A673 (cell line): ENCODE measurements around the gene CXCR3. TPM values are rescaled to one million over a fixed set of nuclear protein-coding genes. Genes with fewer than 3 reads are reported as not detected.

Experiments used
- Bru-seq: library from RNA; stranded (reverse); fragments of 400-500 nt; gene quantifications from one replicate; lab custom pipeline; 2021; lab: Mats Ljungman, UMichigan
- BruChase-seq, 2 experiments: library from RNA; stranded (reverse); fragments of 400-500 nt; gene quantifications; one replicate each; lab custom pipeline; 2021; lab: Mats Ljungman, UMichigan
- BruUV-seq: library from RNA; stranded (reverse); fragments of 400-500 nt; replicated peaks from 2 replicates; lab custom pipeline; 2021; lab: Mats Ljungman, UMichigan
- CTCF ChIA-PET: fragments of 300-600 bp; sonication (Branson Sonifier 250); formaldehyde crosslinking; loops from one replicate; lab custom pipeline; 2022; ENCODE audit warnings: antibody characterized with exemption; lab: Charles Lee
- POLR2A ChIA-PET: fragments of 300-600 bp; sonication (Branson Sonifier 250); formaldehyde crosslinking; loops from one replicate; lab custom pipeline; 2022; ENCODE audit warnings: antibody characterized with exemption; ENCODE audit not compliant: low non-redundant PET; lab: Charles Lee
- DNase-seq: peaks from one replicate; pipeline ENCODE4 v3.0.0-alpha.2; 2015; ENCODE audit warnings: low spot score
- H3K27ac ChIP-seq: fragments of 200-600 bp; sonication (generic); 2 replicates; pipeline ENCODE4 v1.5.1; 2016; ENCODE audit warnings: mixed run types, low read depth, mild to moderate bottlenecking, mixed read lengths, antibody characterized with exemption, low read length; ENCODE audit not compliant: poor library complexity, severe bottlenecking
- H3K27me3 ChIP-seq: fragments of 200-600 bp; sonication (generic); replicated peaks from 2 replicates; pipeline ENCODE4 v1.6.1; 2017; ENCODE audit warnings: mixed run types, low read depth, mild to moderate bottlenecking, mixed read lengths, antibody characterized with exemption, low read length; ENCODE audit not compliant: insufficient read depth, poor library complexity
- H3K36me3 ChIP-seq: fragments of 200-600 bp; sonication (generic); 2 replicates; pipeline ENCODE4 v1.6.1; 2016; ENCODE audit warnings: mixed run types, mild to moderate bottlenecking, mixed read lengths, antibody characterized with exemption, low read length; ENCODE audit not compliant: insufficient read depth, poor library complexity, severe bottlenecking
- H3K4me1 ChIP-seq: fragments of 200-600 bp; sonication (generic); 2 replicates; pipeline ENCODE4 v1.6.1; 2017; ENCODE audit warnings: mixed run types, mild to moderate bottlenecking, mixed read lengths, antibody characterized with exemption, low read length; ENCODE audit not compliant: insufficient read depth, poor library complexity, severe bottlenecking
- H3K4me3 ChIP-seq: fragments of 200-600 bp; sonication (generic); 2 replicates; pipeline ENCODE4 v1.5.1; 2016; ENCODE audit warnings: low read depth, mixed run types, mild to moderate bottlenecking, mixed read lengths, low read length; ENCODE audit not compliant: poor library complexity, severe bottlenecking
- H3K9me3 ChIP-seq: fragments of 200-600 bp; sonication (generic); 2 replicates; pipeline ENCODE4 v1.6.1; 2016; ENCODE audit warnings: mixed run types, low read depth, mild to moderate bottlenecking, mixed read lengths, antibody characterized with exemption, low read length; ENCODE audit not compliant: poor library complexity, severe bottlenecking
- CTCF ChIP-seq: fragments of 300-800, 200-600 bp; sonication (generic); conservative IDR thresholded peaks from 2 replicates; pipeline ENCODE4 v1.5.1; 2017; ENCODE audit warnings: low read depth, mild to moderate bottlenecking, antibody characterized with exemption, low read length, moderate library complexity, mixed read lengths
- EZH2 ChIP-seq: fragments of 200-600 bp; sonication (generic); IDR thresholded peaks from 2 replicates; pipeline ENCODE4 v1.6.1; 2017; ENCODE audit warnings: borderline replicate concordance, low read depth, mild to moderate bottlenecking, mixed read lengths, antibody characterized with exemption, low read length; ENCODE audit not compliant: poor library complexity, severe bottlenecking
- intact Hi-C: fragments of 100-400 bp; cut with micrococcal nuclease; formaldehyde crosslinking; loops from one replicate; pipeline ENCODE4 v1.10.0; 2022; ENCODE audit not compliant: unreplicated experiment
- long read RNA-seq: library from polyadenylated mRNA; stranded (forward); transcript quantifications from one replicate; pipeline ENCODE4 v2.0.0, GENCODE V29; 2022
- total RNA-seq: library from RNA; stranded (reverse); gene quantifications from 2 replicates; pipeline ENCODE4 v1.2.3, GENCODE V29; 2021

The CXCR3 gene
- total RNA-seq (not detected in 2 replicates), Bru-seq, nascent RNA (not detected), BruChase-seq, experiment 1, labeled RNA remaining after a 2-hour chase (not detected), BruChase-seq, experiment 2, labeled RNA remaining after a 6-hour chase (not detected)
- long read RNA-seq = 0 reads

DNA sequence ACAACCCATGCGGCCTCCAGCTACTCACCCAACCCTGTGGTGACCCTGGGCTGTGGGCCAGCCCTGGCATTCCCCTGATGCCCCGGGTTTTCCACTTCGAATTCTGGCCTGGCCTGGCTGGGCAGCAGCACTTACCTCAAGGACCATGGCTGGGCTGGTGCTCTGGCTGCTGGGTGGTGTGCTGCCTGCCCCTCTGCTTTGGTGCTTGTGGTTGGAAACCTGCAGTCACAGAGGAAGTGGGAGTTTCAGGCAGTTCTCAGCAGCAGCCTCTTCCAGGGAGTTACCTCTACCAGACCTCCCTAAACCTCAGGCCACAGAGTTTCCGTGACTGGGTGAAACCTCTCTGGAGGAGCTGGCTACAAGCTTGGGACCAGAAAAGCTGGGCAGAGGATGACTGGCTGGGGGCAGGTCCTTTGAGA is at the start of gene CXCR3:
Gene CXCR3, minus strand, starts transcription at position 209 of the 419 bp plus-strand sequence. Its CDS starts 62 bp downstream, at position 147.
- Histone ChIP-seq H3K27ac (no peak within 1 kb of the TSS), H3K4me3 (no peak within 1 kb of the TSS), H3K36me3 (no peaks in the 10 kb centered on the region), H3K27me3 (no peaks in the 10 kb centered on the region), H3K9me3 (no peaks in the 10 kb centered on the region), H3K4me1 (no peaks in the 10 kb centered on the region)
- TF ChIP-seq EZH2 (no peak), CTCF (no peak)
- intact Hi-C loops = no loop called here
- no peak for DNase-seq
- ChIA-PET POLR2A (no interaction called here), CTCF (no interaction called here)
- BruUV-seq = no TSS peak

DNA sequence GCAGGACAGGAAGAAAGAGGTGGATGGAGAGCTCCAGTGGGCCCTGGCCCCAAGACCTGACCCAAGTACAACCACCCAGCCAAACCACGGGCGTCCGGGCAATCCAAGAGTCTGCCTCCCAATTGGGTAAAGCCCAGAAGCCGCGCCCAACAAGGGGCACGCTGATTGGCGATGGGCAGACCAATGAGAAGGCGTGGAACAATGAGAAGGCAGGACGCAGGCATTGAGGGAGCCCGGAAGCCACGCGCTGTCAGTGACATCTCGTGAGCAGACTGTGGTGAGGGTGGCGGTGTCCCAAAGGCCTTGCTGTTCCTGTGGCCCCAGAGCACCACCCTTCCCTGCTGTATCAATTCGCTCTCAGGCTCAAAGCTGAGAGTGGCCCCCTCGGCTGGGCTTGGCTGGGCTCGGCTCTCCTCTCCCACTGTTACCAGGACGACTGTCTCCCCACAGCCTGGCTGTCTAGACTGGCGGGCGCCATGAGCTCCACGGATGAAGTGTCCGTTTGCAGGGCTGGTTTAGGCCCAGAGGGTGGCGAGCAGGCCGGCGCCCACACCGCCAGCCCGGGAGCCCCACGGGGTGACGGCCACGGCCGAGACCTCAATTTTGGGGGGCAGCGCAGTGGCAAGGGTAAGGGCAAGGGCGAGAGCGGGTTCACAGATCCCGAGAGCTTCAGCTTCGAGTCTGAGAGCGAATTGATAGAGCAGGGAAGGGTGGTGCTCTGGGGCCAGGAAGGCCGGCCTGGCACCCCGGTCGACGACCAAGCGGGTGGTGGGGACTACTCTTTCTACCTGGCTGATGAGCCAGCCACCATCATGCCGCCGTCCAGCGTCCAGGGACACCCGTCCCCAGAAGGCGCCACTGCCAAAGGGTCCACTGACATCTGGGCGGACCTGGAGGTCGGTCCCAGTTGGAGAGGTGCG is 49.3 kb upstream of the CXCR3 start, which contains the start of gene LOC101059915:
Gene LOC101059915, plus strand, starts transcription at position 219 of the 920 bp plus-strand sequence.
- no TSS peak for BruUV-seq
- no peaks in the 10 kb centered on the region for H3K36me3 ChIP-seq
- no peaks in the 10 kb centered on the region for H3K27me3 ChIP-seq
- POLR2A ChIA-PET = no interaction called here
- no peak for DNase-seq
- no peak within 1 kb of the TSS for H3K4me3 ChIP-seq
- TF ChIP-seq CTCF (no peak), EZH2 (no peak)
- CTCF ChIA-PET = no interaction called here
- H3K27ac ChIP-seq = no peak within 1 kb of the TSS
- no peaks in the 10 kb centered on the region for H3K9me3 ChIP-seq
- H3K4me1 ChIP-seq = no peaks in the 10 kb centered on the region
- intact Hi-C loops = no loop called here

GRCh38 chrX:71666240-71667223 is 48.2 kb upstream of the CXCR3 start:
- Histone ChIP-seq H3K4me1 (no peaks in the 10 kb centered on the region), H3K27ac (no peak overlapping the region), H3K36me3 (no peaks in the 10 kb centered on the region), H3K9me3 (no peaks in the 10 kb centered on the region), H3K27me3 (no peaks in the 10 kb centered on the region), H3K4me3 (no peak overlapping the region)
- intact Hi-C loops = no loop called here
- ChIA-PET CTCF (no interaction called here), POLR2A (no interaction called here)
- DNase-seq = no peak
- no TSS peak for BruUV-seq
- TF ChIP-seq CTCF (no peak), EZH2 (no peak)
